DMS79 (cell line): ENCODE data around the gene RND3.

Experiments
- DNase-seq: peaks from one replicate; lab custom pipeline; 2025; lab: John Stamatoyannopoulos, UW

The RND3 gene

GRCh38 chr2:150476286-150476685 is 11.2 kb downstream of the RND3 start:
- no peak for DNase-seq

- DNase-seq, result no peak
Observed at GRCh38 chr2:150475479-150476250, 11.8 kb downstream of the RND3 start.

GRCh38 chr2:150474326-150475074 is 13.0 kb downstream of the RND3 start:
- DNase-seq, result no peak

- DNase-seq, result no peak
Observed at GRCh38 chr2:150473767-150474166, 13.7 kb downstream of the RND3 start.

- no peak for DNase-seq
Observed at GRCh38 chr2:150472511-150472899, 15.0 kb downstream of the RND3 start.

- DNase-seq, result no peak
Observed at GRCh38 chr2:150471813-150472510, 15.5 kb downstream of the RND3 start.

- DNase-seq, result peak; percentile 19
Observed at GRCh38 chr2:150470435-150470834, 17.0 kb downstream of the RND3 start.

GRCh38 chr2:150469706-150470274 is 17.7 kb downstream of the RND3 start:
- DNase-seq, result no peak

- DNase-seq, result no peak
Observed at GRCh38 chr2:150468350-150468960, 19.0 kb downstream of the RND3 start.

GRCh38 chr2:150467621-150467963 is 19.9 kb downstream of the RND3 start:
- no peak for DNase-seq

- no peak for DNase-seq
Observed at GRCh38 chr2:150466741-150467620, 20.5 kb downstream of the RND3 start.

GRCh38 chr2:150465703-150466569 is 21.5 kb downstream of the RND3 start:
- DNase-seq, result no peak

GRCh38 chr2:150464986-150465385 is 22.5 kb downstream of the RND3 start:
- DNase-seq, result no peak

- DNase-seq, result no peak
Observed at GRCh38 chr2:150464270-150464669, 23.2 kb downstream of the RND3 start.

- DNase-seq, result no peak
Observed at GRCh38 chr2:150462770-150463169, 24.7 kb downstream of the RND3 start.

- no peak for DNase-seq
Observed at GRCh38 chr2:150459281-150459680, 28.2 kb downstream of the RND3 start.

GRCh38 chr2:150450765-150451164 is 36.7 kb downstream of the RND3 start:
- DNase-seq, result no peak

GRCh38 chr2:150449856-150450255 is 37.6 kb downstream of the RND3 start:
- no peak for DNase-seq

- no peak for DNase-seq
Observed at GRCh38 chr2:150445398-150445797, 42.1 kb downstream of the RND3 start.

GRCh38 chr2:150442484-150442883 is 45.0 kb downstream of the RND3 start:
- no peak for DNase-seq
